ENCODE measurements around the gene F2RL3.

DNA sequence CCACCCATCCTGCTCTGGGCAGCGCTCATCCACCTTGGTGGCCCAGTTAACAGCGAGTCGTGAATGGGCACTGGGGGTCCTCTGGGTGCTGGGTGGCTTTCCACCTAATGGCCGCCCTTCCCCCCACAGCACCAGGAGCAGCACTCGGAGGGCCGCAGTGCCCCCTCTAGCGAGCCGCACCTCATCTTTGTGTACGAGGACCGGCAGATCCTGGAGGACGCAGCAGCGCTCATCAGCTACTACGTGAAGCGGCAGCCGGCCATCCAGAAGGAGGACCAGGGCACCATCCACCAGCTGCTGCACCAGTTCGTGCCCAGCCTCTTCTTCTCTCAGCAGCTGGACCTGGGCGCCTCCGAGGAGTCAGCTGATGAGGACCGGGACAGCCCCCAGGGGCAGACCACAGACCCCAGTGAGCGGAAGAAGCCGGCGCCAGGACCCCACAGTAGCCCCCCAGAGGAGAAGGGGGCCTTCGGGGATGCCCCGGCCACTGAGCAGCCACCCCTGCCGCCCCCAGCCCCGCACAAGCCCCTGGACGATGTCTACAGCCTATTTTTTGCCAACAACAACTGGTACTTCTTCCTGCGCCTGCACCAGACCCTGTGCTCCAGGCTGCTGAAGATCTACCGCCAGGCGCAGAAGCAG is 19.3 kb upstream of the F2RL3 start:
- TF ChIP-seq POLR2AphosphoS5 (IDR thresholded peaks at IDR 0.05) (no peak), POLR2A (IDR thresholded peaks at IDR 0.05) (no peak)
- TF ChIP-seq, protein P1, sequence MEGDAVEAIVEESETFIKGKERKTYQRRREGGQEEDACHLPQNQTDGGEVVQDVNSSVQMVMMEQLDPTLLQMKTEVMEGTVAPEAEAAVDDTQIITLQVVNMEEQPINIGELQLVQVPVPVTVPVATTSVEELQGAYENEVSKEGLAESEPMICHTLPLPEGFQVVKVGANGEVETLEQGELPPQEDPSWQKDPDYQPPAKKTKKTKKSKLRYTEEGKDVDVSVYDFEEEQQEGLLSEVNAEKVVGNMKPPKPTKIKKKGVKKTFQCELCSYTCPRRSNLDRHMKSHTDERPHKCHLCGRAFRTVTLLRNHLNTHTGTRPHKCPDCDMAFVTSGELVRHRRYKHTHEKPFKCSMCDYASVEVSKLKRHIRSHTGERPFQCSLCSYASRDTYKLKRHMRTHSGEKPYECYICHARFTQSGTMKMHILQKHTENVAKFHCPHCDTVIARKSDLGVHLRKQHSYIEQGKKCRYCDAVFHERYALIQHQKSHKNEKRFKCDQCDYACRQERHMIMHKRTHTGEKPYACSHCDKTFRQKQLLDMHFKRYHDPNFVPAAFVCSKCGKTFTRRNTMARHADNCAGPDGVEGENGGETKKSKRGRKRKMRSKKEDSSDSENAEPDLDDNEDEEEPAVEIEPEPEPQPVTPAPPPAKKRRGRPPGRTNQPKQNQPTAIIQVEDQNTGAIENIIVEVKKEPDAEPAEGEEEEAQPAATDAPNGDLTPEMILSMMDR (IDR thresholded peaks at IDR 0.05): no peak
